HCT116 (cell line): ENCODE measurements around the gene LAMTOR1.
A peak's percentile ranks its signal among the peaks of the same experiment; 100 is the strongest.

ENCODE experiments used
- CBX3 ChIP-seq: IDR thresholded peaks from 2 replicates; pipeline ENCODE4 v1.6.1; 2012; ENCODE audit warnings: low read depth
- EGR1 ChIP-seq: IDR thresholded peaks from 2 replicates; pipeline ENCODE4 v1.6.1; 2012; ENCODE audit warnings: low read depth
- ELF1 ChIP-seq: IDR thresholded peaks from 2 replicates; pipeline ENCODE4 v1.6.1; 2012; ENCODE audit warnings: low read depth, borderline replicate concordance
- EZH2 ChIP-seq: fragments of 200-600 bp; sonication (generic); IDR thresholded peaks from 2 replicates; pipeline ENCODE4 v1.6.1; 2017; ENCODE audit warnings: antibody characterized with exemption, mixed run types
- EZH2phosphoT487 ChIP-seq: fragments of 200-600 bp; IDR thresholded peaks from 2 replicates; pipeline ENCODE4 v1.6.1; 2018; ENCODE audit warnings: antibody characterized with exemption, borderline replicate concordance
- FOSL1 ChIP-seq: IDR thresholded peaks from 2 replicates; pipeline ENCODE4 v1.6.1; 2012; ENCODE audit warnings: low read depth
- POLR2A ChIP-seq: IDR thresholded peaks from 2 replicates; pipeline ENCODE4 v1.7.0; 2011; ENCODE audit warnings: borderline replicate concordance; ENCODE audit not compliant: insufficient read depth, insufficient read length; ENCODE audit errors: extremely low read depth
- POLR2AphosphoS5 ChIP-seq: IDR thresholded peaks from 2 replicates; pipeline ENCODE4 v1.6.1; 2011; ENCODE audit warnings: mild to moderate bottlenecking, low read depth, low read length, moderate library complexity
- RAD21 ChIP-seq: IDR thresholded peaks from 2 replicates; pipeline ENCODE4 v1.6.1; 2012; ENCODE audit warnings: low read depth, mild to moderate bottlenecking
- REST ChIP-seq: IDR thresholded peaks from 2 replicates; pipeline ENCODE4 v1.6.1; 2012; ENCODE audit warnings: low read depth
- SP1 ChIP-seq: IDR thresholded peaks from 2 replicates; pipeline ENCODE4 v1.6.1; 2012; ENCODE audit warnings: low read depth
- YY1 ChIP-seq: IDR thresholded peaks from 2 replicates; pipeline ENCODE4 v1.6.1; 2011; ENCODE audit warnings: low read length, low read depth, moderate library complexity, mild to moderate bottlenecking; ENCODE audit not compliant: insufficient replicate concordance; ENCODE audit errors: extremely low read depth
- TF ChIP-seq, protein P1 (sequence below), 3 experiments: fragments of 200-600 bp in 1 of 3; sonication (generic) in 1 of 3; IDR thresholded peaks in 2 of 3; conservative IDR thresholded peaks in 1 of 3; 2 replicates each; pipeline ENCODE4 v1.5.1; 2012 to 2017; ENCODE audit warnings: low read depth in 2 of 3, low read length in 2 of 3, antibody characterized with exemption in 1 of 3, borderline replicate concordance in 1 of 3, control low read depth in 1 of 3, mild to moderate bottlenecking in 1 of 3, mixed read lengths in 1 of 3, mixed run types in 1 of 3, moderate library complexity in 1 of 3; ENCODE audit not compliant: insufficient read depth in 1 of 3
- TF ChIP-seq, protein P2 (sequence below): IDR thresholded peaks from 2 replicates; pipeline ENCODE4 v1.6.1; 2012

- TF ChIP-seq, protein P1, sequence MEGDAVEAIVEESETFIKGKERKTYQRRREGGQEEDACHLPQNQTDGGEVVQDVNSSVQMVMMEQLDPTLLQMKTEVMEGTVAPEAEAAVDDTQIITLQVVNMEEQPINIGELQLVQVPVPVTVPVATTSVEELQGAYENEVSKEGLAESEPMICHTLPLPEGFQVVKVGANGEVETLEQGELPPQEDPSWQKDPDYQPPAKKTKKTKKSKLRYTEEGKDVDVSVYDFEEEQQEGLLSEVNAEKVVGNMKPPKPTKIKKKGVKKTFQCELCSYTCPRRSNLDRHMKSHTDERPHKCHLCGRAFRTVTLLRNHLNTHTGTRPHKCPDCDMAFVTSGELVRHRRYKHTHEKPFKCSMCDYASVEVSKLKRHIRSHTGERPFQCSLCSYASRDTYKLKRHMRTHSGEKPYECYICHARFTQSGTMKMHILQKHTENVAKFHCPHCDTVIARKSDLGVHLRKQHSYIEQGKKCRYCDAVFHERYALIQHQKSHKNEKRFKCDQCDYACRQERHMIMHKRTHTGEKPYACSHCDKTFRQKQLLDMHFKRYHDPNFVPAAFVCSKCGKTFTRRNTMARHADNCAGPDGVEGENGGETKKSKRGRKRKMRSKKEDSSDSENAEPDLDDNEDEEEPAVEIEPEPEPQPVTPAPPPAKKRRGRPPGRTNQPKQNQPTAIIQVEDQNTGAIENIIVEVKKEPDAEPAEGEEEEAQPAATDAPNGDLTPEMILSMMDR (IDR thresholded peaks at IDR 0.05 in 2 of 3, conservative IDR thresholded peaks at IDR 0.05 in 1 of 3; ENCODE audit: borderline replicate concordance in 1 of 3, insufficient read depth in 1 of 3, low read depth in 2 of 3, low read length in 2 of 3), result peak; percentile 8 to 38 (median 29); a peak in 2 of 6 replicates
- TF ChIP-seq EZH2phosphoT487 (no peak), RAD21 (no peak), CBX3 (no peak), EZH2 (no peak), POLR2A (no peak), POLR2AphosphoS5 (no peak), YY1 (no peak), ELF1 (no peak), EGR1 (no peak), SP1 (no peak), FOSL1 (no peak), REST (no peak)
- TF ChIP-seq, protein P2, sequence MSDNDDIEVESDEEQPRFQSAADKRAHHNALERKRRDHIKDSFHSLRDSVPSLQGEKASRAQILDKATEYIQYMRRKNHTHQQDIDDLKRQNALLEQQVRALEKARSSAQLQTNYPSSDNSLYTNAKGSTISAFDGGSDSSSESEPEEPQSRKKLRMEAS, result no peak
These were observed 28.0 kb downstream of the LAMTOR1 start for GRCh38 chr11:72075109-72075508.
